ENCODE measurements around the gene TACR2.

DNA sequence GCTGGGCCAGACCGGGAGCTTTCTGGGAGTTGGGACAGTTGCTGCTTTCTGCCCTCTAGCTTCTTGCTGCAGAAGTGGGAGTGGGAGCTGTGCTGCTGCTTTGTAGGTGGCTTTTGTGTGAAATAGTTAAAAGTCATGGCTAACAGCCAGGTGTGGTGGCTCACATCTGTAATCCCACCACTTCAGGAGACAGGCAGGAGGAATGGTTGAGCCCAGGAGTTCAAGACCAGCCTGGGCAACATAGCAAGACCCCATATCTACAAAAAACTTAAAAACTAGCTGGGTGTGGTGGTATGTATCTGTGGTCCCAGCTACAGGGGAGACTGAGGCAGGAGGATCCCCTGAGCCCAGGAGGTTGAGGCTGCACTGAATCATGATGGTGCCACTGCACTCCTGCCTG lies 13.7 kb downstream of the TACR2 start:
- TF ChIP-seq POLR2AphosphoS5 (IDR thresholded peaks at IDR 0.05) = no peak
- TF ChIP-seq, protein P1, sequence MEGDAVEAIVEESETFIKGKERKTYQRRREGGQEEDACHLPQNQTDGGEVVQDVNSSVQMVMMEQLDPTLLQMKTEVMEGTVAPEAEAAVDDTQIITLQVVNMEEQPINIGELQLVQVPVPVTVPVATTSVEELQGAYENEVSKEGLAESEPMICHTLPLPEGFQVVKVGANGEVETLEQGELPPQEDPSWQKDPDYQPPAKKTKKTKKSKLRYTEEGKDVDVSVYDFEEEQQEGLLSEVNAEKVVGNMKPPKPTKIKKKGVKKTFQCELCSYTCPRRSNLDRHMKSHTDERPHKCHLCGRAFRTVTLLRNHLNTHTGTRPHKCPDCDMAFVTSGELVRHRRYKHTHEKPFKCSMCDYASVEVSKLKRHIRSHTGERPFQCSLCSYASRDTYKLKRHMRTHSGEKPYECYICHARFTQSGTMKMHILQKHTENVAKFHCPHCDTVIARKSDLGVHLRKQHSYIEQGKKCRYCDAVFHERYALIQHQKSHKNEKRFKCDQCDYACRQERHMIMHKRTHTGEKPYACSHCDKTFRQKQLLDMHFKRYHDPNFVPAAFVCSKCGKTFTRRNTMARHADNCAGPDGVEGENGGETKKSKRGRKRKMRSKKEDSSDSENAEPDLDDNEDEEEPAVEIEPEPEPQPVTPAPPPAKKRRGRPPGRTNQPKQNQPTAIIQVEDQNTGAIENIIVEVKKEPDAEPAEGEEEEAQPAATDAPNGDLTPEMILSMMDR (IDR thresholded peaks at IDR 0.05) = no peak
